G401 (cell line): ENCODE results near the gene ZNF366. TPM values are rescaled to one million over a fixed set of nuclear protein-coding genes. Genes with fewer than 3 reads are reported as not detected.
A peak's percentile ranks its signal among the peaks of the same experiment; 100 is the strongest.

Experiments used
- DNase-seq: peaks from one replicate; pipeline ENCODE4 v3.0.0-alpha.2; 2015; ENCODE audit warnings: low spot score
- in situ Hi-C: cut with HindIII; loops from 2 replicates; pipeline ENCODE4 v1.10.0; 2016; ENCODE audit warnings: low sequenced_read_pairs, mixed read lengths
- total RNA-seq: library from RNA; depleted of rRNA; stranded (reverse); fragments of >200 nt; shearing (Covaris generic); gene quantifications from 2 replicates; pipeline ENCODE4 v1.2.3, GENCODE V29; 2014

ZNF366 gene
- total RNA-seq, 1 experiment from 2014 or later: not detected

DNA sequence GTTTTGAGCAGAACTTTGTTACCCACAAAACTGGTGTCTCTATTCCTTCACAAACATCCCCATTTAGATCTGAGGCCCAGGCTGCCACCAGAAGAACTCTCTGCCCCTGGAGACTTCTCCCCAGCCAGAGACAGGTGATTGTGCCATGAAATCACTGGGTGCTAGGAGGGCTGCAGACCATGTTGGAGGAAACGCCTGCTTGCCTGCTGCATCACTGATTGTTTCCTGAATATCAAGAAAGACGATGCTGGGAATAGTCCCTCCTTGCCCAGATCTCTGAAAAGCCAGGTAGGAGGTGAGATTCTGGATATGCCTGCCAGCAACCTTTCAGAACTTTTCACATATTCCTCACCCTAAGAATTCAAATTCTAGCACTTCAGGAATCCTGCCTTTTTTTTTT lies 8.1 kb downstream of the ZNF366 start:
- DNase-seq: no peak
- in situ Hi-C loops: no loop called here

DNA sequence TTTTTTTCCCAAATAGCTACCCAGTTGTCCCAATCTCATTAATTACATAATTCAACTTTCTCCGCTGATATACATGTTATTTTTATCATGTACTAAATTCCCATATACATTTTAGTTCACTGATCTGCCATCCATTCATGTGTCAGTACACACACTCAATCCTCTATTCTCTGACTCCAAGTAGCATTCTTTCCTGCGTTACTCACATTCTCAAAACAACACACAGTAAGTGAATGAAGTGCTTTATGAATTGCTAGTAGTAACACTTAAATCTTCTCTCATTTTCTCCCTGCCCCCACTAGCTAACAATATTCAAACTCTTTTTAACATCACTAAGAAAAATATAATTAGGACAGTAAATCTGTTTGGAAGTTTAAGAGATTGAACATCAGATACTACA lies 8.9 kb downstream of the ZNF366 start:
- DNase-seq: no peak
- in situ Hi-C loops: no loop called here

DNA sequence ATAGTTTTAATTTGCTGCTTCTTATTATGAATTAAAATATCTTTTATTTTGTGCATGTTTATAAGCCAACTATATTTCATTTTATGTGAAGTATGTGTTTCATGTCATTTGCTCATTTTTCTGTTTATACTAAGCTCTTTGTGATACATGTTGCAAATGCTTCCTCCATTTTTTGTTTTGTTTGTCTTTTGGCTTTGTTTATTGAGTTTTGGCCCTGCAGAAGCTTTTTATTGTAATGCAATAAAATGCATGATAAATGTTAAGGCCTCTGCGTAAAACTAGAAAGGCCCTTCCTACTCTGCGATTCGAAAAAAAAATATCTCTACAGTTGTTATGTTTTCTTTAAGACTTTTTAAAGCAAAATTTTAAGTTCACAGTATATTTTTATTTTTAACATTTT lies 9.4 kb downstream of the ZNF366 start:
- in situ Hi-C loops: no loop called here
- no peak for DNase-seq

DNA sequence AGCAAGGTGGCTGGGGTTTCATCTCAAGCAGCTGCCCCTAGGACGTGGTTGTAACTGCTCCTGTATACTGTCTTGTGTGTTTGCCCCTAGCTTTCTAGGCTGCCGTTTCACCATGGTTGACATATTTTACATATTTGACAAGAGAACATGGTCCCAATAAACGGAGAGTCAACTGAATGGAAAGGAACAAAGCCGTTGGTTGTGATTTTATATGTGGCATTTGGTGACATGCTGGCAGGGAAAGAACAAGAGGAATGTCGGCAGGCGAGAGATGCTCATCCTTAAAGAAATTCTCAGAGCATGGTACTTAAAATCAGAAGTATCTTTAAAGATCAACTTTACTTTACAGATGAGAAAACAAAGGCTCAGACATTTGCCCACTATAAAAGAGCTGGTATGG lies 11.8 kb downstream of the ZNF366 start:
- in situ Hi-C loops: no loop called here
- DNase-seq: no peak

DNA sequence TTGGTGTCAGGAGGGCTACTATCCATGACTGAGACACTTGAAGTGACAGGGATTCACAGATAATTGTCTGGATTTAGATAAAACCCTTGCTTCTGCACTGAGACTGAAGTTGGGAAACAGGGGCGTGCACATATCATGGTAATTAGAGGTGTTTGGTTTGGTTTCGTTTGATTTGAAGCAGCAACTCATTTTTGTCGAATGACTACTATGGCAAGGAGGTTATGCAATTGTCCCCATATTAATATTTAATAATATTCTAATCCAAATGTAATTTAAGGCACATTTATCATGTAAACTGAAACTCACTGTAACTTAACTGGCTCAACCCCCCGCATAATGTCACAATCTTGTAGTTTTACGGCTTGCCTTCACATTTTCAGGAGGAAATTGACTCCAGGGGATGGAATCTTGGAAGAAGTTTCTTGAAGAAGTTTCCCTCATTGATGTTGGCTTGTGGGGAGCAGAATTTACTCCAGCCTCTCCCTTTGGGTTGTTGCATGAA lies 12.5 kb downstream of the ZNF366 start:
- DNase-seq: no peak
- in situ Hi-C loops: no loop called here

DNA sequence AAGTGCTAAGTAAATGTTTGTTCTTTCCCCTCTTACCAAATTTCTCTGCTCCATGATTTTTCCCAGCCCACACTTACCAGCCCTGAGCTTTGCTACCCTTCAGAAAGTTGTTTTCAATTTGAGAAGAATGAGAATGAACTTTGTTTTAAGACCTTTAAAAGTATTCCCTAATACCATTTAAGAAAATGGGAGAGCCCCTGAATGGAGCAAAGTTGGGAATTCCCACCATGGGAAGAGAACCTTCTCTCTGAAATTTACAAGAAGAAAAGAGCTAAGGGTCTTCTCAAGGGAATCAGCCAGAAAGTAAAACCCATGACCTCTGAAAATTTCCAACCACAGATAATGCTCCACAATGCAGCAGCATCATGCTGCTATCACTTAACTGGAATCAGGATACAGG lies 17.7 kb downstream of the ZNF366 start:
- DNase-seq: no peak
- in situ Hi-C loops: no loop called here

DNA sequence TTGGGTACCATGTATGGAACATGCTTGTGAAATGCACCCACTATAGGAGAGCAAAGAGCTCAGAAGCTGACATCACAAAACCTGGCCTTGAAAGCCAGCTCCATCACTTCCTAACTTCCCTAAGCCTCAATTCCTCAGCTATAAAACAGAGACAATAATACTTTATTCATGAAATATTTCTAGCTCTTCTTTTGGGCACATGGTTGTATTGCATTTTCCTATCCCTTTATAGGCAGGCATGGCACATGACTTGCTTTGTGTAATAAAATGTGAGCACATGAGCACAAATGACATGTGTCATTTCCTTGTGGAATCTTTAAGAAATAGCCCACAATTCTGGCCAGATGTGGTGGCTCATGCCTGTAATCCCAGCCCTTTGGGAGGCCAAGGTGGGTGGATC lies 18.5 kb downstream of the ZNF366 start:
- in situ Hi-C loops: no loop called here
- DNase-seq: no peak

DNA sequence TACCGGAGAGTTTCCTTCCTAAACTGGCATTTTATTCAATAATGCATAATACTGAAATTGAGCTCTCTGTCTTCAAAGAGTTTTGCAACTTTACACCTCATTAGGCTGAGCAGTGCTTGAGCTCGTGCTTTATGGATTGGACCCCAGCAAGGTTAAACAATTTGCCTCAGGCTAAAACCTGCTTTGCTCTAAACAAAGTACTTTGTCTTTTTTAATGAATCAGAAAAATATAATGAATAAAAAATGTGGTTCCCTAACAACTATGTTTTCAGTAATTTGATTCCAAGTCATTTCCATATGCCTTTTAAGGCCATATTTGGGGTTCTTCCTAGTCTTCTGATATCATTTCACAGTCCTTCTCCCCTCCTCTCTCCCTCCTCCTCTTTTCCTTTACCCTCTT lies 20.0 kb downstream of the ZNF366 start:
- in situ Hi-C loops: no loop called here
- no peak for DNase-seq

DNA sequence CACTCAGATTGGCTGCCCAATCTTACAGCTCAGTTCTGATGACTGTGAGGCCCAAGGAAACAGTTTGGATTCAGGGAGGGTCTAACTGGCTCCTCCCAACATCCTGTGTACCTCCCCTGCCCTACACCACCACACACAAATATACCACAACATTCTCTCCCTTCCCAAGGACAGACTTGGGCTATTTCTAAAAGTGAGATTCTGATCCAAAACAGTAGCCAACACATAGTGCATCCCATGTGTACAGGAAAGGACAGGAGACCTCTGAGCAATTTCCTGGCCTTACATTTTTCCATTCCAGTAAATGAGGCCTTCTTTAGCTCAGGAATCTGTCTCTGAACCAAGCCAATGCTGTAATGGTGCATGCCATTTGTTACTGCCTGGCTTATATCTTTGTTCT lies 20.8 kb downstream of the ZNF366 start:
- no peak for DNase-seq
- in situ Hi-C loops: no loop called here

DNA sequence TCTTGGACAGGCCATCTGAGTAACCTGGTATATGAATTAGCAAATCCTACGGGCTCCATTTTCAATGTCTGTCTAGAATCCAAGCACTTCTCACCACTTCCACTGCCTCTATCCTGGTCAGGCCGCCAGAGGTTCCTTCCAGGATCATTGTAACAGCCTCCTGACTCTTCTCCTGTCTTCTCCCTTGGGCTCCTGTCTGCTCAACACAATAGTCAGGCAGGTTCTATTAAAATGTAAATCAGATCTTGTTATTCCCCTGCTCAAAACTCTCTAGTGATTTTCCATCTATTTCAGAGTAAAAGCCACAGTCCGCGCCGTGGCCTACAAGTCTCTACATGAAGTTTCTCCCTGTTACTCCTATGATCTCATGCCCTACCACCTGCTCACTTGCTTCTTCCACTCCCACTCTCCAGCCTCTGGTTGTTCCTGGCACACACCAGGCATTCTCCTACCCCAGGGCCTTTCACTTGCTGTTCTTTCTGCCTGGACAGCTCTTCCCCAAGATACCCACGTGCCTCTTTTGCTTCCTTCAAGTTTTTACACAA lies 21.7 kb downstream of the ZNF366 start:
- in situ Hi-C loops: no loop called here

DNA sequence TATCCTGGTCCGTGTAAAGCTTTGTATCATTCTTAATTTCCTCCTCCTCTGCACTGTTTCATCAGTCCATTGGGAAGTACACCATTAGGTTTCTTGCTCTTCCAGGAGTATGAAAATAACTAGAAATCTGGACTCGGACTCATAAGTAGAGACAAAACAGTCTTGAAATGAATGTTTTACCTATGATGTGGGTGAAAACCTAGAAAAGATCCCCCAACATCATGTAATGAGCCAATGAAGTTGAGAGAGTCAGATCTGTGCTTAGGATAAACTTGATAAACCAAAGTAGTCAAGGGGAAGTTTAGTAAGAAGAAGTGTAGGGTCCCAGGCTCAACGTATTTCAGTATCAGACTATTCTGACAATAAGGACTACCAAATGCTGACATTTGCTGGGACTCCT lies 25.2 kb downstream of the ZNF366 start:
- in situ Hi-C loops: no loop called here
- no peak for DNase-seq

More for the DNA sequence above, 21.7 kb downstream of the ZNF366 start:
- DNase-seq: no peak

DNA sequence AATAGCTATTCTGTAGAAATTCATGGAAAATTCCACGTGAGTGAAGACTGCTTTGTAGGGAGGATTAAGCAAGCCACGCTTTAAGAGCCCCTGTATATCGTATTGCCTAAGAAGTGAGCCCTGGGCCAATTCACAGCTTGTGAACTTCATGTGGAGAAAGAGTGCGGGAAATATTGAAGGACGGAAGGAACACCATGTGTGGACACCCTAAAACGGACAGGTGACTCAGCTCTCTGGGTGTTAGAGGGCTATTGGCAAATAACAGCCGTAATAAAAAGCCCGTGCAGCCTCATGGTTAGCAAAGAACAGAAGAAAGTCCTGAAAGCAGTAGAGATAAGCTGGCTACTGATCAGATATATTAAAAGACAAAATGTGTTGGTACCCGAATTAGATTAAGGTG lies 26.4 kb downstream of the ZNF366 start:
- in situ Hi-C loops: no loop called here

DNA sequence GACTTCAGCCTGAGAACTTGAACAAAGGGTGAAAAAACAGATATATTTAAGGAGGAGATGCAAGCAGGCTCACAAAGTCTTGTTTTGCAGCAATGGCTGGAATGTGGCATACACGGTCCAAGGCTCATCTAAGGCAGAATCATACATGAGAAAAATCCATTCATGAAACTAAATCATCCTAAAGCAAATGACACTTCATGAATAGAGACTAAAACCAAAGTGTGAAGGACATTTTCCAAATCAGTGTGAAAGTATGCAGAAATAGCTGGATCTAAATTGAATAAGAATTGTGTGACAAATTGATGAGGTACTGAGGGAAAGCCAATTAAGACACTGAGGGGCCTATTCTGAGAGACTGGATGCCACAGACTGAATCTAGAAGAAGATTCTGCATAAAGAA lies 27.3 kb downstream of the ZNF366 start:
- no peak for DNase-seq
- in situ Hi-C loops: no loop called here

More for the DNA sequence above, 26.4 kb downstream of the ZNF366 start:
- DNase-seq: no peak

DNA sequence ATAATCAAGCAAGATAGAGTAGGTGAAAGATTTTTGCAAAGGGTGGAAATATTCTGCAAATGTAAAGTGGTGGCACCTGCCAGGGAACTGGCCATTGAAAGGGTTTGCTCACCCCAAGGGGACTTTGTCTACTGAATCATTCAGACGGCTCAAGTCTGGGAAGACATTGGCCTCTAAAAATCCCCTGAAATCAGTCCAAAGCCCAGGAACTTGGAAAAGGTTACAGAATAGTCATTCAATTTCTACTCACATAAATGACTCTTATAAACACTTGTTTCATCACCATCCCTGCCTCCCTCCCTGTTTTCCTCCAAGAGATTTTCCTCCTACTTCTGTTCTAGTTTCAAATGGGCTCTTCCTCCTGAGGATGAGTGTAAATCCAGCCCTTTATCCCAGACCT lies 28.5 kb downstream of the ZNF366 start:
- DNase-seq: peak; percentile 7
- in situ Hi-C loops: no loop called here

DNA sequence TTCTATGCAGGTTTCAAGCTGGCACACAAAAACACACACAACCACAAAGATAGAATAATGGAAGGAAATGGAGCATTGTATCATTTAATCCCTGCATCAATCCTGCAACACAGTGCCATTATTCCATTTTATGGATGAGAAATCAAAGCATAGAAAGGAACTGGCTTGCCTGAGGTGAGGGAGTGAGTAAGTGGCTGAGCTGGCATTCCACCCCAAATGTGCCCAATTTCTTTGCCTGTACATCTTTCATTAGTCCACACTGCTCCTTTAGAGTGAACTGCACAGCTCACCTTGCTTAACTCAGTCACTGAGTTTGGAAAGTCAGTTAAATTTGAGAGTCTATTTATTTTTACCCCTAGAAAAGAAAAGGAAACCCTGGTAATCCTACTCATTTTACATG lies 28.9 kb downstream of the ZNF366 start:
- in situ Hi-C loops: no loop called here
- no peak for DNase-seq

DNA sequence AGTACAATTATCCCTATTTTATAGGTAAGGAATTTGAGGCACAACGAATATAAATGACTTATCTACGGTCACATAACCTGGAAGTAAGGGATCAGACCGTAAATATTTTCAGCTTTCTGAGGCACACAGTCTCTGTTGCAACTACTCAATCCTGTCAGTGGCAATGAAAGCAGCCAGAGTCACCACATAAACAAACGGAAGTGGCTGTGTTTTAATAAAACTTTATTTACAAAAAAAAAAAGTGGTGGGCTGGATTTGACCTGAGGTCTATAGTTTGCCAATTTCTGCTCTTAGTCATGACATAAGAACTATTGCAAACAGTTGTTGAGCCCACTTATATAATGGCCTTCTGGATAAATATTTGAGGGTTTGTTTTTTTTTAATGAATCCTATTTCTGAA lies 29.6 kb downstream of the ZNF366 start:
- DNase-seq: no peak
- in situ Hi-C loops: no loop called here

DNA sequence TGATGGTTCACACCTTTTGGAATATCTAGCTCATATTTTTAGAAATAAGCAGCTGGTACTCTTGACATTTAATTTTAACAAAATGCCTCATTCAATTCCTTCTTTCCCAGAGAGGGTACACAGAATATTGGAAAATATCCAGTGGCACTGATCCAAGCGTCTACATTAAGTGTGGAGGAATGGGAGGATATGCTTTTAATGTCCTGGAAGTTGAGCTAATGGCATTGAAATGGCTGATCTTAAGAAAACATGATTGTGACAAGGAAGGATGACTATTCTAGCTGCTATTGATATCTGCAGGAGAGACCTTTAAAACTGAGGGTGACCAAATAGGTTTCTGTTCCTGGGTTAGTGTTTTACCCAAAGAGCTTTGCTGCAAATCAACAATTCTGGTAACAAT lies 30.0 kb downstream of the ZNF366 start:
- in situ Hi-C loops: no loop called here
- DNase-seq: no peak

DNA sequence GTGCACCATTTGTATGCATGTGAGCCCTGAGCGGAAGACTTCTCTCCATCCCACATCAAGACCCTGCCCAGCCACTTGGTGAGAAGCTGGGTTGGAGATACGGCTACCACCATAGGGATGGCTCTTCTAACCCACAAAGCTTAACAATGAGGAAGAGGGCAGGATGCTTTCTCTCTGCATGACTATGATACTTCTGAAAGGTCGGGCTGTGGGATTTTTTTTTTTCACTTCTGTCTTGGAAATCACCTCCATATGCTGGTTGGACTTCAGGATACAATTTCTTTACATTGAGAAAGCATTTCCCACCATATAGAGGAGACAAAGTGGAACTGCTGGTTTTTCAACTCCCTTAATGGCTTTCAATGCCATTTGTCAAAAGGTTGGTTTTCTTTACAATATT lies 30.5 kb downstream of the ZNF366 start:
- DNase-seq: no peak
- in situ Hi-C loops: no loop called here

DNA sequence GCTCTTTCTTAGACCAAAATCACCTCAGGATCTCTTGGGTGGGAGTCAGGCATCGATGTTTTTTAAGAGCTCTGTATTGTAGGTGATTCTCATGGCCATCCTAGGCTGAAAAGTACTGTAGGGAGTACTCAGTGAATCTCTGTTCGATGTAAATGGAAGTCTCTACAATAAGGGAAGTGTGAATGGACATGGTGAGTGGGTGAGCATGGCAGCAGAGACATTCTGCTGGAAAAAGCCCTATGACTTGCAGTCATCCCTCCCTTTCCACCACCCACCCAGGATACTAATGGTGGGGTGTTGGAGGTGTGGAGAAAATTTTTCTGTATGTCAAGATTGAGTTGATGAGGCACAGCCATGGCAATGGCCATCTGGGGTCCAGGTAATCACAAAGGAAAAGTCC lies 30.9 kb downstream of the ZNF366 start:
- in situ Hi-C loops: no loop called here

DNA sequence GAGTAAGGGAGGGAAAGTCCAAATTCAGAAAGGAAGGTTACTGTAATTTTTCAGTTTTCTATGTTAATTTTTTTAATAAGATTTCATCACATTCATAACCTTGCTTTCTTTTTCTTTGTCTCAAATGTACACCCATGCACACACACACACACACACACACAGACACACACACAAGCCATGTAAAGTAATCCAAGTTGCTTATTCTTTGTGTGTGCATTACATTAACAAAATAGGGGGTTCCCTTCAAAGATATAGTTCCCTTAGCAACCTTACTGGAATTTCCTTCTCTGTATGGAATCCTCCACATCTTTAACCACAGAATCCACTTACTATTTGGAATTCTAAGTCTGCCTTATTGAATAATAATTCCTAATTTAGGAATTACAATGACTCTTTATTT lies 32.7 kb downstream of the ZNF366 start:
- no peak for DNase-seq
- in situ Hi-C loops: no loop called here

More for the DNA sequence above, 30.9 kb downstream of the ZNF366 start:
- no peak for DNase-seq

DNA sequence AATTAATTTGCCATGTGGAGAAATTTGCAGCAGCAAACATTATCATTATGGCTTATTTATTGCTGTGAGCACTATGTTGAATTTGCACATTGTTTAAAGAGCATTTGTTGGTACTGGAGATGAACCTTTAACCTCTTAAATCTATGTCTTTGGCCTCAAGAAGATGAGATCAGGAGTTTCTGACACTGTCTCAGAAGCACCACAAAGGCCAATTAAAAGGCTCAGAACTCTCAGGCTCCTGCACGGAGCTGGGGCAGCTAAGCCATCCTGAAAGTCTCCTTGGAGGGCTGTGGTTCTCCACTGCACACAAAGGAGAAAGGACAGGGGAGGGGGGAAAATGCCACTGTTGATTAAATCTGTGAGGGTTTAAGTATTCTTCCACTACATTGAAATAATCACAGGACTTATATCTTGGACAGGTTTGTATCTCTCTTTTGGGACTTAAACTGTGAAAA lies 33.1 kb downstream of the ZNF366 start:
- in situ Hi-C loops: no loop called here
- DNase-seq: no peak
